Parathyroid adenoma (tissue), 2 donors: Measurements from ENCODE around the gene HSD3B7.

Experiments
- H2AFZ ChIP-seq: fragments of 300-600 bp; sonication (generic); one replicate; pipeline ENCODE4 v1.7.0; 2017; ENCODE audit warnings: antibody characterized with exemption, mild to moderate bottlenecking
- H3K27ac ChIP-seq: fragments of 300-600 bp; sonication (generic); one replicate; pipeline ENCODE4 v1.7.0; 2017
- H3K27me3 ChIP-seq: fragments of 300-600 bp; sonication (generic); one replicate; pipeline ENCODE4 v1.7.0; 2017; ENCODE audit warnings: low read length; ENCODE audit not compliant: control insufficient read depth, insufficient read depth
- H3K36me3 ChIP-seq: fragments of 300-600 bp; sonication (generic); one replicate; pipeline ENCODE4 v1.7.0; 2017; ENCODE audit warnings: low read length; ENCODE audit not compliant: control insufficient read depth, insufficient read depth
- H3K4me1 ChIP-seq: fragments of 300-600 bp; sonication (generic); one replicate; pipeline ENCODE4 v1.7.0; 2017; ENCODE audit warnings: control low read depth
- H3K4me2 ChIP-seq: fragments of 300-600 bp; sonication (generic); one replicate; pipeline ENCODE4 v1.7.0; 2017; ENCODE audit warnings: low read length
- H3K4me3 ChIP-seq: fragments of 300-600 bp; sonication (generic); one replicate; pipeline ENCODE4 v1.7.0; 2017; ENCODE audit warnings: low read depth, low read length
- H3K79me2 ChIP-seq: fragments of 300-600 bp; sonication (generic); one replicate; pipeline ENCODE4 v1.7.0; 2017; ENCODE audit warnings: control low read depth
- H3K9ac ChIP-seq: fragments of 300-600 bp; sonication (generic); one replicate; pipeline ENCODE4 v1.7.0; 2017; ENCODE audit warnings: mild to moderate bottlenecking
- H3K9me3 ChIP-seq: fragments of 300-600 bp; sonication (generic); one replicate; pipeline ENCODE4 v1.7.0; 2017; ENCODE audit warnings: low read length; ENCODE audit not compliant: control insufficient read depth
- TF ChIP-seq, protein P1 (sequence below): fragments of 300-600 bp; sonication (generic); IDR thresholded peaks from one replicate; pipeline ENCODE4 v1.7.0; 2017; ENCODE audit warnings: antibody characterized with exemption, mild to moderate bottlenecking
- donor health status: primary hyperparathyroidism.

The HSD3B7 gene

DNA sequence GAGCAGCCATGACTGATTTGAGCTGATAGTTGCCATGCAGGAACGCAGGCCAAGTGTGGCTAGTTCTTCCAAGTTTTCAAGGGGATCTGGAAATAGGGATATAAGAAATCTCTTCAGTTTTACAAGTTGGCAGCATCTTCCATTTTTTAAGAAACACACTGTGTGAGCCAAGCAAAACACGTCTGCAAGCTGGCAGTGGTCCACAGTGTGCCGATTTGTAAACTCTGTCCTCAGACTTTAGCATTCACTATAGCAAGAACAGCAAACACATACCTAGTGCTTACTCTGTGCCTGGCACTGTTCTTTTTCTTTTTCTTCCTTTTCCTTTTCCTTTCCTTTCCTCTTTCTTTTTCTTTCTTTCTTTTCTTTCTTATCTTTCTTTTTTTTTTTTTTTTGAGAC, 33.3 kb upstream of the HSD3B7 start:
- Histone ChIP-seq H3K4me3 (no peak overlapping the region), H3K27ac (no peak overlapping the region)

DNA sequence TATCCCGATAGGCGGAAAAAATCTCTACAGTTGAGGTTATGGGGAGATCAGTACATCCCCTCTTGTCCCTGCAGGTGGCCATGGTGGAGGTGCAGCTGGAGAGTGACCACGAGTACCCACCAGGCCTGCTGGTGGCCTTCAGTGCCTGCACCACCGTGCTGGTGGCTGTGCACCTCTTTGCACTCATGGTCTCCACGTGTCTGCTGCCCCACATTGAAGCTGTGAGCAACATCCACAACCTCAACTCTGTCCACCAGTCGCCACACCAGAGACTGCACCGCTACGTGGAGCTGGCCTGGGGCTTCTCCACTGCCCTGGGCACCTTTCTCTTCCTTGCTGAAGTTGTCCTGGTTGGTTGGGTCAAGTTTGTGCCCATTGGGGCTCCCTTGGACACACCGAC, 31.9 kb upstream of the HSD3B7 start:
- no peak overlapping the region for H3K27ac ChIP-seq
- H3K79me2 ChIP-seq: peaks cover 6% of the 10 kb centered on the region
- H3K9ac ChIP-seq: no peak overlapping the region
- H3K4me2 ChIP-seq: no peak overlapping the region
- H3K27me3 ChIP-seq: no peaks in the 10 kb centered on the region
- H3K4me3 ChIP-seq: no peak overlapping the region
- no peaks in the 10 kb centered on the region for H3K36me3 ChIP-seq
- H3K4me1 ChIP-seq: peaks cover 8% of the 10 kb centered on the region
- no peak overlapping the region for H2AFZ ChIP-seq
- H3K9me3 ChIP-seq: no peaks in the 10 kb centered on the region
- TF ChIP-seq, protein P1, sequence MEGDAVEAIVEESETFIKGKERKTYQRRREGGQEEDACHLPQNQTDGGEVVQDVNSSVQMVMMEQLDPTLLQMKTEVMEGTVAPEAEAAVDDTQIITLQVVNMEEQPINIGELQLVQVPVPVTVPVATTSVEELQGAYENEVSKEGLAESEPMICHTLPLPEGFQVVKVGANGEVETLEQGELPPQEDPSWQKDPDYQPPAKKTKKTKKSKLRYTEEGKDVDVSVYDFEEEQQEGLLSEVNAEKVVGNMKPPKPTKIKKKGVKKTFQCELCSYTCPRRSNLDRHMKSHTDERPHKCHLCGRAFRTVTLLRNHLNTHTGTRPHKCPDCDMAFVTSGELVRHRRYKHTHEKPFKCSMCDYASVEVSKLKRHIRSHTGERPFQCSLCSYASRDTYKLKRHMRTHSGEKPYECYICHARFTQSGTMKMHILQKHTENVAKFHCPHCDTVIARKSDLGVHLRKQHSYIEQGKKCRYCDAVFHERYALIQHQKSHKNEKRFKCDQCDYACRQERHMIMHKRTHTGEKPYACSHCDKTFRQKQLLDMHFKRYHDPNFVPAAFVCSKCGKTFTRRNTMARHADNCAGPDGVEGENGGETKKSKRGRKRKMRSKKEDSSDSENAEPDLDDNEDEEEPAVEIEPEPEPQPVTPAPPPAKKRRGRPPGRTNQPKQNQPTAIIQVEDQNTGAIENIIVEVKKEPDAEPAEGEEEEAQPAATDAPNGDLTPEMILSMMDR: no peak

More for the DNA sequence above, 33.3 kb upstream of the HSD3B7 start:
- peaks cover 6% of the 10 kb centered on the region for H3K79me2 ChIP-seq
- no peaks in the 10 kb centered on the region for H3K36me3 ChIP-seq
- no peaks in the 10 kb centered on the region for H3K9me3 ChIP-seq
- peaks cover 13% of the 10 kb centered on the region for H3K4me1 ChIP-seq
- H2AFZ ChIP-seq: no peak overlapping the region
- TF ChIP-seq, protein P1: no peak
- no peaks in the 10 kb centered on the region for H3K27me3 ChIP-seq
- no peak overlapping the region for H3K9ac ChIP-seq
- no peak overlapping the region for H3K4me2 ChIP-seq

DNA sequence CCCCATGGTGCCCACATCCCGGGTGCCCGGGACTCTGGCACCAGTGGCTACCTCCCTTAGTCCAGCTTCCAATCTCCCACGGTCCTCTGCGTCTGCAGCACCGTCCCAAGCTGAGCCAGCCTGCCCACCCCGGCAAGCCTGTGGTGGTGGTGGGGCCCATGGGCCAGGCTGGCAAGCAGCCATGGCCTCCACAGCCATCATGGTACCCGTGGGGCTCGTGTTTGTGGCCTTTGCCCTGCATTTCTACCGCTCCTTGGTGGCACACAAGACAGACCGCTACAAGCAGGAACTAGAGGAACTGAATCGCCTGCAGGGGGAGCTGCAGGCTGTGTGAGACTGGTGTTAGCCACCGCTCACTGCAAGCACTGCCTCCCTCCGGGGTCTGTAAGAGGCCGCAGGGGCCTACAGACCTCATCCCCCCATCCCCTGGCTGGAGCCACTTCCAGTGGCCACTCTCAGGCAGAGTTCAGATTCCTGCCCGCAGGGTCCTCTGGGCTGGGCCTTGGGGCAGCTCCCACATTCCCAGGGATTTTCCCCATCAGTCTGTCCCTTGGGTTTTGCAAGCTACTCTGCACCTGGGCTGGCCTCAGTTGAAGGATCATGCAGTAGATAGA, 31.4 kb upstream of the HSD3B7 start:
- H3K36me3 ChIP-seq: no peaks in the 10 kb centered on the region
- TF ChIP-seq, protein P1: peak; percentile 59
- H3K27me3 ChIP-seq: no peaks in the 10 kb centered on the region
- no peak overlapping the region for H2AFZ ChIP-seq
- H3K4me3 ChIP-seq: no peak overlapping the region
- no peak overlapping the region for H3K9ac ChIP-seq
- H3K27ac ChIP-seq: no peak overlapping the region
- peaks cover 8% of the 10 kb centered on the region for H3K4me1 ChIP-seq
- H3K79me2 ChIP-seq: peaks cover 6% of the 10 kb centered on the region
- H3K9me3 ChIP-seq: no peaks in the 10 kb centered on the region
- H3K4me2 ChIP-seq: no peak overlapping the region

DNA sequence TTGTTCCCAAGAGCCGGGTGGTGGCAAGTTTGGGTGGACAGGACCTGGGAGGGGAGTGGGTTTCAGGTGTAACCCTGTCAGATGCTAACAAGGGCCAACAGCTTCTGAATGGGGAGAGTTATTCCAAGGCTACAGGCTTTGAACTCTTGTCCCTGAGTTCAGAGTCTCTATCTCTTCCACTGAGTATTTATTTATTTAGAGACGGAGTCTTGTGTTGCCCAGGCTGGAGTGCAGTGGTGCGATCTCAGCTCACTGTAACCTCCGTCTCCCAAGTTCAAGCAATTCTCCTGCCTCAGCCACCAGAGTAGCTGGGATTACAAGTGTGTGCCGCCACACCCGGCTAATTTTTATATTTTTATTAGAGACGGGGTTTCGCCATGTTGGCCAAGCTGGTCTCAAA, 30.0 kb upstream of the HSD3B7 start:
- Histone ChIP-seq H3K36me3 (no peaks in the 10 kb centered on the region), H3K9ac (no peak overlapping the region), H2AFZ (no peak overlapping the region), H3K79me2 (peaks cover 6% of the 10 kb centered on the region), H3K9me3 (no peaks in the 10 kb centered on the region), H3K27ac (no peak overlapping the region), H3K4me2 (no peak overlapping the region), H3K4me1 (peaks cover 8% of the 10 kb centered on the region), H3K27me3 (no peaks in the 10 kb centered on the region), H3K4me3 (no peak overlapping the region)
- TF ChIP-seq, protein P1: no peak
